NCI-H128 (cell line): ENCODE measurements around the gene MRPL45.
A peak's percentile ranks its signal among the peaks of the same experiment; 100 is the strongest.

Experiments used
- DNase-seq: peaks from one replicate; lab custom pipeline; 2025; ENCODE audit not compliant: unreplicated experiment; lab: John Stamatoyannopoulos, UW

The MRPL45 gene

GRCh38 chr17:38344420-38344745 is 47.4 kb downstream of the MRPL45 start:
- DNase-seq = no peak

GRCh38 chr17:38345743-38346142 is 48.8 kb downstream of the MRPL45 start:
- DNase-seq = no peak

- DNase-seq = peak; percentile 46
Observed at GRCh38 chr17:38349097-38349730, 52.2 kb downstream of the MRPL45 start.

- DNase-seq = no peak
Observed at GRCh38 chr17:38350035-38350434, 53.1 kb downstream of the MRPL45 start.

GRCh38 chr17:38351412-38352222 is 54.6 kb downstream of the MRPL45 start, which contains the start of gene SOCS7:
Gene SOCS7, plus strand, starts transcription at chr17:38351844. Its CDS starts 209 bp downstream, at chr17:38352053.
- peak; percentile 76 for DNase-seq

GRCh38 chr17:38352245-38353085 is 55.5 kb downstream of the MRPL45 start:
- DNase-seq = no peak

- DNase-seq = no peak
Observed at GRCh38 chr17:38353086-38353604, 56.2 kb downstream of the MRPL45 start.

GRCh38 chr17:38353668-38354067 is 56.7 kb downstream of the MRPL45 start:
- no peak for DNase-seq

- no peak for DNase-seq
Observed at GRCh38 chr17:38354466-38354865, 57.5 kb downstream of the MRPL45 start.

- no peak for DNase-seq
Observed at GRCh38 chr17:38355251-38355650, 58.3 kb downstream of the MRPL45 start.

- DNase-seq = no peak
Observed at GRCh38 chr17:38357486-38358123, 60.6 kb downstream of the MRPL45 start.

GRCh38 chr17:38358586-38359513 is 61.9 kb downstream of the MRPL45 start:
- DNase-seq = no peak

- no peak for DNase-seq
Observed at GRCh38 chr17:38361694-38362465, 64.9 kb downstream of the MRPL45 start.

- no peak for DNase-seq
Observed at GRCh38 chr17:38363016-38363415, 66.0 kb downstream of the MRPL45 start.

- no peak for DNase-seq
Observed at GRCh38 chr17:38364741-38365140, 67.8 kb downstream of the MRPL45 start.

GRCh38 chr17:38369124-38369886 is 72.3 kb downstream of the MRPL45 start:
- DNase-seq = no peak
